Bronchial epithelial cell (primary cell): ENCODE measurements around the gene KLF14. TPM values are rescaled to one million over a fixed set of nuclear protein-coding genes. Genes with fewer than 3 reads are reported as not detected.
"Not testable (repeated sequence)": the region's sequence is repeated elsewhere in the genome, so short reads cannot be mapped to it uniquely, and the experiment has no call there.

Source experiments
- DNase-seq: peaks from one replicate; pipeline ENCODE4 v3.0.0-alpha.2; 2010; ENCODE audit warnings: low read depth
- FAIRE-seq: peaks from 2 replicates; lab custom pipeline; 2011; peaks lifted over from hg19 to GRCh38; lab: Jason Lieb, UNC
- H3K27me3 ChIP-seq: 2 replicates; pipeline ENCODE4 v1.5.1; 2011; ENCODE audit warnings: low read length; ENCODE audit not compliant: control insufficient read depth, insufficient read depth
- H3K36me3 ChIP-seq: 2 replicates; pipeline ENCODE4 v1.5.1; 2011; ENCODE audit warnings: low read length; ENCODE audit not compliant: control insufficient read depth, insufficient read depth
- H3K4me3 ChIP-seq: 2 replicates; pipeline ENCODE4 v1.5.1; 2011; ENCODE audit warnings: mild to moderate bottlenecking, low read depth, low read length, control low read depth
- CTCF ChIP-seq: IDR thresholded peaks from 2 replicates; pipeline ENCODE4 v1.5.1; 2011; ENCODE audit warnings: mild to moderate bottlenecking, moderate library complexity, low read length, control low read depth, inconsistent platforms; ENCODE audit not compliant: insufficient read depth, severe bottlenecking
- total RNA-seq: library from RNA; depleted of rRNA; stranded (reverse); fragments of >200 nt; gene quantifications from 2 replicates; pipeline ENCODE4 v1.2.1, GENCODE V29; 2014

The KLF14 gene
- total RNA-seq, 1 donor from 2014 or later = under 0.01 TPM

GRCh38 chr7:130697820-130698219 is 36.2 kb downstream of the KLF14 start:
- no peak for FAIRE-seq
- no peaks in the 10 kb centered on the region for H3K36me3 ChIP-seq

GRCh38 chr7:130695840-130696239 is 38.2 kb downstream of the KLF14 start:
- FAIRE-seq (no peak), DNase-seq (peak; percentile 43)
- Histone ChIP-seq H3K27me3 (peaks cover 2% of the 10 kb centered on the region), H3K4me3 (no peak overlapping the region), H3K36me3 (no peaks in the 10 kb centered on the region)
- TF ChIP-seq CTCF = peak; percentile 58

More at GRCh38 chr7:130697820-130698219, 36.2 kb downstream of the KLF14 start:
- H3K4me3 ChIP-seq = no peak overlapping the region
- no peak for DNase-seq
- TF ChIP-seq CTCF = no peak
- peaks cover 2% of the 10 kb centered on the region for H3K27me3 ChIP-seq

GRCh38 chr7:130692396-130692795 is 41.6 kb downstream of the KLF14 start:
- not testable (repeated sequence) for FAIRE-seq, H3K4me3 ChIP-seq, H3K36me3 ChIP-seq, H3K27me3 ChIP-seq, DNase-seq

- DNase-seq (no peak), FAIRE-seq (no peak)
- H3K27me3 ChIP-seq = no peaks in the 10 kb centered on the region
- TF ChIP-seq CTCF = no peak
- H3K4me3 ChIP-seq = no peak overlapping the region
- H3K36me3 ChIP-seq = no peaks in the 10 kb centered on the region
Measured at GRCh38 chr7:130689683-130690082, 44.3 kb downstream of the KLF14 start.

- H3K36me3 ChIP-seq = no peaks in the 10 kb centered on the region
- no peak for TF ChIP-seq CTCF
- DNase-seq (no peak), FAIRE-seq (no peak)
- H3K4me3 ChIP-seq = no peak overlapping the region
- H3K27me3 ChIP-seq = peaks cover 1% of the 10 kb centered on the region
Measured at GRCh38 chr7:130683026-130683425, 51.0 kb downstream of the KLF14 start.

Other genes with a start within 250 kb of the KLF14 start
- gene MEST, start 242.1 kb downstream of the KLF14 start, total RNA-seq = 6.4 and 11.8 TPM in 2 replicates
- 26.6 and 30.3 TPM in 2 replicates for gene COPG2, start 65.5 kb downstream of the KLF14 start, total RNA-seq
- not detected in 2 replicates for gene TSGA13, start 47.7 kb downstream of the KLF14 start, total RNA-seq